Upper lobe of right lung (tissue), 1 donor: Measurements from ENCODE around the gene PPP2R5C. TPM values are rescaled to one million over a fixed set of nuclear protein-coding genes. Genes with fewer than 3 reads are reported as not detected.

Experiments
- ATAC-seq: fragments of 200-7000 bp; cut with Tn5 transposase; one replicate; pipeline ENCODE4 v1.9.1; 2020; ENCODE audit warnings: mild to moderate bottlenecking, moderate library complexity
- DNase-seq: peaks from one replicate; pipeline ENCODE4 v3.0.0-alpha.2; 2020
- H3K27ac ChIP-seq: fragments of 200-600 bp; one replicate; pipeline ENCODE4 v1.8.0; 2022
- H3K27me3 ChIP-seq: fragments of 200-600 bp; one replicate; pipeline ENCODE4 v1.8.0; 2022; ENCODE audit warnings: mild to moderate bottlenecking
- H3K36me3 ChIP-seq: fragments of 200-600 bp; one replicate; pipeline ENCODE4 v1.8.0; 2022
- H3K4me1 ChIP-seq: fragments of 200-600 bp; one replicate; pipeline ENCODE4 v1.8.0; 2022
- H3K4me3 ChIP-seq: fragments of 200-600 bp; one replicate; pipeline ENCODE4 v1.8.0; 2022; ENCODE audit warnings: mild to moderate bottlenecking
- H3K9me3 ChIP-seq: fragments of 200-600 bp; one replicate; pipeline ENCODE4 v1.8.0; 2022
- CTCF ChIP-seq: fragments of 200-600 bp; IDR thresholded peaks from one replicate; pipeline ENCODE4 v1.8.0; 2022; ENCODE audit warnings: antibody characterized with exemption
- intact Hi-C: fragments of 100-400 bp; cut with DNase I; formaldehyde crosslinking; loops from one replicate; pipeline ENCODE4 v1.11.0; 2022
- total RNA-seq: library from RNA; stranded (reverse); fragmentation: NEBNext Ultra II Directional; extraction: Animal tissue kit (Norgen Biotek cat#: 25700); gene quantifications from one replicate; pipeline ENCODE4 v1.2.1, GENCODE V29; 2021
- donor health status: DM: no; HTN: yes; CAD: no; lungs with severe emphysema.

Gene PPP2R5C
- total RNA-seq, 1 donor from 2014 or later = 165 TPM

GRCh38 chr14:101784631-101785030 is 23.1 kb downstream of the PPP2R5C start:
- Histone ChIP-seq H3K4me1 (peaks cover 12% of the 10 kb centered on the region), H3K27ac (no peak overlapping the region), H3K4me3 (no peak overlapping the region), H3K36me3 (peaks cover 6% of the 10 kb centered on the region), H3K27me3 (no peaks in the 10 kb centered on the region), H3K9me3 (no peaks in the 10 kb centered on the region)
- intact Hi-C loops = no loop called here
- ATAC-seq (no peak), DNase-seq (no peak)
- TF ChIP-seq CTCF = no peak

GRCh38 chr14:101788016-101788635 is 26.6 kb downstream of the PPP2R5C start:
- no peak for ATAC-seq
- Histone ChIP-seq H3K36me3 (peaks cover 6% of the 10 kb centered on the region), H3K9me3 (no peaks in the 10 kb centered on the region), H3K4me1 (peaks cover 3% of the 10 kb centered on the region), H3K4me3 (no peak overlapping the region), H3K27ac (no peak overlapping the region), H3K27me3 (no peaks in the 10 kb centered on the region)
- no peak for DNase-seq
- no peak for TF ChIP-seq CTCF
- intact Hi-C loops = no loop called here

GRCh38 chr14:101789222-101789621 is 27.7 kb downstream of the PPP2R5C start:
- no peak overlapping the region for H3K4me3 ChIP-seq
- peaks cover 3% of the 10 kb centered on the region for H3K4me1 ChIP-seq
- intact Hi-C loops = no loop called here
- no peak for DNase-seq
- no peak for ATAC-seq
- H3K27me3 ChIP-seq = no peaks in the 10 kb centered on the region
- peaks cover 6% of the 10 kb centered on the region for H3K36me3 ChIP-seq
- H3K27ac ChIP-seq = no peak overlapping the region
- no peak for TF ChIP-seq CTCF
- H3K9me3 ChIP-seq = no peaks in the 10 kb centered on the region

GRCh38 chr14:101790232-101790631 is 28.7 kb downstream of the PPP2R5C start:
- no peak for TF ChIP-seq CTCF
- H3K36me3 ChIP-seq = peaks cover 6% of the 10 kb centered on the region
- H3K4me3 ChIP-seq = no peak overlapping the region
- intact Hi-C loops = no loop called here
- peaks cover 3% of the 10 kb centered on the region for H3K4me1 ChIP-seq
- DNase-seq = no peak
- no peak for ATAC-seq
- no peaks in the 10 kb centered on the region for H3K27me3 ChIP-seq
- H3K27ac ChIP-seq = no peak overlapping the region
- no peaks in the 10 kb centered on the region for H3K9me3 ChIP-seq

GRCh38 chr14:101791919-101792572 is 30.5 kb downstream of the PPP2R5C start:
- Histone ChIP-seq H3K9me3 (no peaks in the 10 kb centered on the region), H3K27ac (peak overlapping the region; percentile 51), H3K36me3 (peaks cover under 1% of the 10 kb centered on the region), H3K4me1 (peaks cover 3% of the 10 kb centered on the region), H3K27me3 (no peaks in the 10 kb centered on the region), H3K4me3 (peak overlapping the region; percentile 22)
- TF ChIP-seq CTCF = no peak
- DNase-seq (no peak), ATAC-seq (peak; percentile 58)
- intact Hi-C loops = no loop called here
